H1 (cell line): ENCODE results near the gene ANXA6. TPM values are rescaled to one million over a fixed set of nuclear protein-coding genes. Genes with fewer than 3 reads are reported as not detected.

ENCODE experiments used
- CTCF ChIA-PET: fragments of 300-600 bp; sonication (Branson Sonifier 250); formaldehyde crosslinking; loops from one replicate; lab custom pipeline; 2021; ENCODE audit not compliant: partially characterized antibody; lab: Charles Lee
- POLR2A ChIA-PET: fragments of 300-600 bp; sonication (Branson Sonifier 250); formaldehyde crosslinking; loops from one replicate; lab custom pipeline; 2021; ENCODE audit warnings: inconsistent platforms; ENCODE audit not compliant: partially characterized antibody; lab: Charles Lee
- DNase-seq, 2 experiments: peaks; one replicate each; pipeline versions ENCODE4 v3.0.0 to v3.0.0-alpha.2; 2010 to 2022; ENCODE audit warnings: low spot score in 2 of 2, low read depth in 1 of 2, mixed read lengths in 1 of 2
- FAIRE-seq: peaks from 2 replicates; lab custom pipeline; 2011; peaks lifted over from hg19 to GRCh38; lab: Jason Lieb, UNC
- H2AFZ ChIP-seq: 2 replicates; pipeline ENCODE4 v1.8.1; 2012; ENCODE audit warnings: low read length, inconsistent platforms
- H2AK5ac ChIP-seq: 2 replicates; pipeline ENCODE4 v1.6.1; 2013; ENCODE audit warnings: low read depth, low read length
- H2BK120ac ChIP-seq: replicated peaks from 2 replicates; pipeline ENCODE3; 2013; ENCODE audit warnings: low read depth, low read length, inconsistent platforms
- H2BK12ac ChIP-seq: 2 replicates; pipeline ENCODE4 v1.6.1; 2013; ENCODE audit warnings: low read depth, low read length
- H2BK15ac ChIP-seq: 2 replicates; pipeline ENCODE4 v1.6.1; 2013; ENCODE audit warnings: low read length
- H2BK20ac ChIP-seq: 2 replicates; pipeline ENCODE4 v1.6.1; 2013; ENCODE audit warnings: low read length
- H2BK5ac ChIP-seq: 2 replicates; pipeline ENCODE4 v1.6.1; 2013; ENCODE audit warnings: low read depth, low read length
- H3K14ac ChIP-seq: 2 replicates; pipeline ENCODE4 v1.6.1; 2013; ENCODE audit warnings: inconsistent platforms; ENCODE audit not compliant: insufficient read length
- H3K18ac ChIP-seq: 2 replicates; pipeline ENCODE4 v1.6.1; 2013; ENCODE audit warnings: low read length; ENCODE audit errors: extremely low read depth
- H3K23ac ChIP-seq: 2 replicates; pipeline ENCODE4 v1.6.1; 2013; ENCODE audit warnings: inconsistent platforms; ENCODE audit not compliant: insufficient read length
- H3K23me2 ChIP-seq: 2 replicates; pipeline ENCODE4 v1.6.1; 2013; ENCODE audit warnings: low read depth, low read length
- H3K27ac ChIP-seq: 2 replicates; pipeline ENCODE4 v1.6.1; 2011; ENCODE audit warnings: low read depth, low read length, inconsistent platforms
- H3K27me3 ChIP-seq, 4 experiments: replicated peaks in 1 of 4; 1 replicate in 1 of 4; 2 replicates in 3 of 4; pipeline versions ENCODE4 v1.6.1 to v1.8.1; 2011 to 2013; ENCODE audit warnings: low read length in 3 of 4, mild to moderate bottlenecking in 3 of 4, inconsistent platforms in 2 of 4, mixed read lengths in 2 of 4, moderate library complexity in 1 of 4; ENCODE audit not compliant: control insufficient read depth in 3 of 4, insufficient read depth in 3 of 4; ENCODE audit errors: extremely low read depth in 1 of 4
- H3K36me3 ChIP-seq, 4 experiments: 2 replicates each; pipeline versions ENCODE4 v1.6.1 to v1.8.1; 2011 to 2013; ENCODE audit warnings: mild to moderate bottlenecking in 4 of 4, low read length in 3 of 4, moderate library complexity in 2 of 4, control low read depth in 1 of 4, inconsistent platforms in 1 of 4; ENCODE audit not compliant: insufficient read depth in 4 of 4, control insufficient read depth in 2 of 4
- H3K4ac ChIP-seq: replicated peaks from 2 replicates; pipeline ENCODE3; 2013; ENCODE audit warnings: low read length, low read depth, mixed read lengths, inconsistent platforms; ENCODE audit not compliant: insufficient read length
- H3K4me1 ChIP-seq, 4 experiments: replicated peaks in 1 of 4; 1 replicate in 1 of 4; 2 replicates in 3 of 4; pipeline versions ENCODE4 v1.6.1 to v1.8.1; 2011 to 2013; ENCODE audit warnings: low read length in 3 of 4, inconsistent platforms in 2 of 4, mixed read lengths in 1 of 4; ENCODE audit not compliant: insufficient read depth in 4 of 4, control insufficient read depth in 3 of 4
- H3K4me2 ChIP-seq, 2 experiments: 2 replicates each; pipeline versions ENCODE4 v1.6.1 to v1.8.1; 2011 to 2013; ENCODE audit warnings: low read depth in 2 of 2, low read length in 2 of 2, control low read depth in 1 of 2, inconsistent platforms in 1 of 2, mild to moderate bottlenecking in 1 of 2; ENCODE audit not compliant: insufficient read depth in 1 of 2
- H3K4me3 ChIP-seq, 4 experiments: fragments of 200-600, 300-600 bp in 1 of 4; sonication (generic), shearing (Covaris generic), sonication (Bioruptor Twin) in 1 of 4; 2 replicates each; pipeline versions ENCODE4 v1.5.1 to v1.8.1; 2011 to 2016; ENCODE audit warnings: low read length in 4 of 4, low read depth in 3 of 4, control low read depth in 2 of 4, inconsistent platforms in 2 of 4, mild to moderate bottlenecking in 2 of 4, mixed read lengths in 1 of 4, moderate library complexity in 1 of 4; ENCODE audit not compliant: insufficient read depth in 2 of 4; ENCODE audit errors: extremely low read depth in 1 of 4
- H3K56ac ChIP-seq: replicated peaks from 2 replicates; pipeline ENCODE3; 2013; ENCODE audit warnings: low read depth, mild to moderate bottlenecking, mixed read lengths, low read length, inconsistent platforms; ENCODE audit not compliant: insufficient read length
- H3K79me1 ChIP-seq: 2 replicates; pipeline ENCODE4 v1.6.1; 2013; ENCODE audit warnings: low read depth, low read length, control low read depth
- H3K79me2 ChIP-seq, 2 experiments: 2 replicates each; pipeline versions ENCODE4 v1.6.1 to v1.8.1; 2012 to 2013; ENCODE audit warnings: low read length in 2 of 2, mild to moderate bottlenecking in 2 of 2, inconsistent platforms in 1 of 2; ENCODE audit not compliant: insufficient read depth in 2 of 2, control insufficient read depth in 1 of 2
- H3K9ac ChIP-seq, 4 experiments: replicated peaks in 1 of 4; 1 replicate in 1 of 4; 2 replicates in 3 of 4; pipeline versions ENCODE4 v1.6.1 to v1.8.1; 2011 to 2013; ENCODE audit warnings: low read depth in 3 of 4, low read length in 3 of 4, control low read depth in 2 of 4, mild to moderate bottlenecking in 2 of 4, moderate library complexity in 2 of 4, inconsistent platforms in 1 of 4; ENCODE audit errors: extremely low read depth in 1 of 4
- H3K9me3 ChIP-seq, 2 experiments: 2 replicates each; pipeline versions ENCODE4 v1.6.1 to v1.8.1; 2012 to 2013; ENCODE audit warnings: mild to moderate bottlenecking in 2 of 2, moderate library complexity in 2 of 2, control low read depth in 1 of 2, inconsistent platforms in 1 of 2, low read depth in 1 of 2, low read length in 1 of 2, mixed read lengths in 1 of 2; ENCODE audit not compliant: insufficient read depth in 2 of 2
- H4K20me1 ChIP-seq, 2 experiments: replicated peaks in 1 of 2; 2 replicates each; pipeline versions ENCODE3 to v1.8.1; 2011 to 2013; ENCODE audit warnings: inconsistent platforms in 2 of 2, low read length in 2 of 2, mild to moderate bottlenecking in 1 of 2; ENCODE audit not compliant: insufficient read depth in 2 of 2, control insufficient read depth in 1 of 2
- H4K5ac ChIP-seq: 2 replicates; pipeline ENCODE4 v1.6.1; 2013; ENCODE audit warnings: low read length, low read depth, mixed read lengths, inconsistent platforms; ENCODE audit not compliant: insufficient read length
- H4K8ac ChIP-seq: 2 replicates; pipeline ENCODE4 v1.8.0; 2013; ENCODE audit warnings: mild to moderate bottlenecking, moderate library complexity, low read length, inconsistent platforms; ENCODE audit not compliant: insufficient read depth; ENCODE audit errors: extremely low read depth
- H4K91ac ChIP-seq: replicated peaks from 2 replicates; pipeline ENCODE3; 2013; ENCODE audit warnings: low read length, mixed read lengths, inconsistent platforms; ENCODE audit not compliant: insufficient read length
- WGBS, 2 experiments: shearing (Covaris generic) in 1 of 2; methylation state at CpG; one replicate each; pipeline versions ENCODE4 v1.1.6 to v1.1.7; 2013 to 2015; ENCODE audit warnings: low lambda C conversion rate in 2 of 2, mixed read lengths in 2 of 2, inconsistent platforms in 1 of 2, low coverage in 1 of 2, missing lambda C conversion rate in 1 of 2; ENCODE audit not compliant: insufficient replicate concordance in 2 of 2, insufficient coverage in 1 of 2, insufficient read length in 1 of 2; ENCODE audit errors: extremely low coverage in 1 of 2, missing lambda C conversion rate in 1 of 2; 5-methylcytosine and 5-hydroxymethylcytosine counted together
- polyA plus RNA-seq, 7 experiments: library from polyadenylated mRNA; depleted of rRNA in 3 of 7; stranded (reverse) in 5 of 7; unstranded in 2 of 7; fragments of >200 nt in 5 of 7; fragments of 200-250 nt in 2 of 7; gene quantifications; 1 replicate in 5 of 7; 2 replicates in 1 of 7; 4 replicates in 1 of 7; pipeline versions ENCODE4 v1.2.1 to v1.2.3, GENCODE V29; 2011 to 2013; ENCODE audit warnings: missing spikeins in 2 of 7, mixed read lengths in 2 of 7
- total RNA-seq: library from RNA; stranded (reverse); fragmentation: NEBNext Ultra II Directional; extraction: Animal tissue kit (Norgen Biotek cat#: 25700); gene quantifications from 2 replicates; pipeline ENCODE4 v1.2.1, GENCODE V29; 2021
- TF ChIP-seq, protein P1 (sequence below), 3 experiments: IDR thresholded peaks; 1 replicate in 2 of 3; 2 replicates in 1 of 3; pipeline versions ENCODE4 v1.5.1 to v1.6.1; 2011; ENCODE audit warnings: low read length in 3 of 3, mild to moderate bottlenecking in 3 of 3, inconsistent platforms in 2 of 3, low read depth in 1 of 3, moderate library complexity in 1 of 3; ENCODE audit not compliant: insufficient read depth in 1 of 3; ENCODE audit errors: control extremely low read depth in 1 of 3

ANXA6 gene
- total and polyA plus RNA-seq, 2 of the 8 experiments (the other 6 are each of a cell fraction or from before 2014, with no cell fraction given) = 61.3 to 78.6 TPM

DNA sequence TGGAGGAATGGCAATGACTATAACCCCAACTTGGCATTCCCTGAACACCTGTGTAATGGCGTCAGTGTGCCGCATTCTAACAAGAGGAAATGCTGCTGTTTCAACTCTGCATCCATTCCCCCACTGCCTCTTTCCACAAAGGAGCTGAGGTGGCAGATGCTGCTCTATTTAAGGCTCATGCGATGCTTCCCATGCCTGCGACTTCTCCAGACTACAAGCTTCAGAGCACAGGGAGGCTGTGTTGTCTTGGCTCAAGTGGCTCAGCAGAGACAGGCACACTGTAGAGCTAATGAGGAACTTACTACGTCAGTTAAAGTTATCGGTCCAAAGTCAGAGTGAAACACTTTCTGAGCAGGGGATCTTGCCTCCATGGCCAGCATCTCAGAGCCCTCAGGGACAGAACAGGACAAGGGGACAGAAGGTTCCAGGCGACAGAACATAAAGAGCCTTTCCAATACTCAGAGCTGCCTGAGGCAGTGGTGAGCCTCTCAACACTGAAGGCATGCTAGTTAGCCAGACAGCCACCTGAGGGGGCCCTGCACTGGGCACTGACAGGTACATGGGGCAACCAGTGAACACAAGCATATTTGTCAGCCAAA lies 98.6 kb downstream of the ANXA6 start:
- H3K36me3 ChIP-seq = peaks cover 0 to 7% (median 2%) of the 10 kb centered on the region in 4 experiments; a peak in 3 of 8 replicates
- ChIA-PET CTCF (interaction anchor here (0.5 to 28.6 kb wide), 9 partner anchors 6 to 212 kb away, joined by 3 to 777 read pairs (median 6); partner anchors contain the start of gene TNIP1), POLR2A (interaction anchor here (1.0 kb wide), 1 partner anchor 33 kb away, joined by 3 read pairs; no protein-coding TSS in a partner anchor)
- H3K4me2 ChIP-seq = no peak overlapping the region
- H2BK5ac ChIP-seq = no peak overlapping the region; the same call in 1 of the 2 replicates
- H2AK5ac ChIP-seq = no peak overlapping the region
- FAIRE-seq = no peak
- no peak overlapping the region for H2BK12ac ChIP-seq
- H2BK15ac ChIP-seq = no peak overlapping the region
- H3K18ac ChIP-seq = no peak overlapping the region
- TF ChIP-seq, protein P1, sequence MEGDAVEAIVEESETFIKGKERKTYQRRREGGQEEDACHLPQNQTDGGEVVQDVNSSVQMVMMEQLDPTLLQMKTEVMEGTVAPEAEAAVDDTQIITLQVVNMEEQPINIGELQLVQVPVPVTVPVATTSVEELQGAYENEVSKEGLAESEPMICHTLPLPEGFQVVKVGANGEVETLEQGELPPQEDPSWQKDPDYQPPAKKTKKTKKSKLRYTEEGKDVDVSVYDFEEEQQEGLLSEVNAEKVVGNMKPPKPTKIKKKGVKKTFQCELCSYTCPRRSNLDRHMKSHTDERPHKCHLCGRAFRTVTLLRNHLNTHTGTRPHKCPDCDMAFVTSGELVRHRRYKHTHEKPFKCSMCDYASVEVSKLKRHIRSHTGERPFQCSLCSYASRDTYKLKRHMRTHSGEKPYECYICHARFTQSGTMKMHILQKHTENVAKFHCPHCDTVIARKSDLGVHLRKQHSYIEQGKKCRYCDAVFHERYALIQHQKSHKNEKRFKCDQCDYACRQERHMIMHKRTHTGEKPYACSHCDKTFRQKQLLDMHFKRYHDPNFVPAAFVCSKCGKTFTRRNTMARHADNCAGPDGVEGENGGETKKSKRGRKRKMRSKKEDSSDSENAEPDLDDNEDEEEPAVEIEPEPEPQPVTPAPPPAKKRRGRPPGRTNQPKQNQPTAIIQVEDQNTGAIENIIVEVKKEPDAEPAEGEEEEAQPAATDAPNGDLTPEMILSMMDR (IDR thresholded peaks at IDR 0.05; ENCODE audit: control extremely low read depth in 1 of 3, insufficient read depth in 1 of 3, low read depth in 1 of 3, low read length in 3 of 3) = no peak
- no peak overlapping the region for H4K91ac ChIP-seq
- WGBS, 2 experiments = 90% methylated on average over 7 of the region's 7 CpGs; no CpG with 5 or more reads in 1 of the 2 experiments
- no peak overlapping the region for H3K4me3 ChIP-seq
- no peaks in the 10 kb centered on the region for H3K27me3 ChIP-seq
- no peak overlapping the region for H3K23ac ChIP-seq
- no peaks in the 10 kb centered on the region for H3K79me1 ChIP-seq
- no peaks in the 10 kb centered on the region for H3K9me3 ChIP-seq
- H3K4ac ChIP-seq = no peak overlapping the region
- no peak overlapping the region for H2BK20ac ChIP-seq
- no peak overlapping the region for H2AFZ ChIP-seq
- no peak overlapping the region for H3K9ac ChIP-seq
- no peaks in the 10 kb centered on the region for H3K23me2 ChIP-seq
- H2BK120ac ChIP-seq = no peak overlapping the region
- H4K5ac ChIP-seq = no peak overlapping the region
- DNase-seq = no peak
- peaks cover 2 to 8% of the 10 kb centered on the region in 2 experiments for H4K20me1 ChIP-seq
- no peaks in the 10 kb centered on the region for H3K79me2 ChIP-seq
- H3K27ac ChIP-seq = no peak overlapping the region
- no peak overlapping the region for H3K14ac ChIP-seq
- H4K8ac ChIP-seq = no peak overlapping the region
- no peaks in the 10 kb centered on the region for H3K4me1 ChIP-seq
- H3K56ac ChIP-seq = no peak overlapping the region
